ENCODE data around the gene GRHPR. TPM values are rescaled to one million over a fixed set of nuclear protein-coding genes. Genes with fewer than 3 reads are reported as not detected.
A peak's percentile ranks its signal among the peaks of the same experiment; 100 is the strongest.

The GRHPR gene
- total RNA-seq, 1 donor from 2014 or later, result 64.8 TPM

- ATAC-seq (no peak), DNase-seq (no peak)
- H3K4me3 ChIP-seq, result no peak overlapping the region
- H3K27ac ChIP-seq, result no peak overlapping the region
- no peaks in the 10 kb centered on the region for H3K27me3 ChIP-seq (ENCODE audit: low read depth)
- intact Hi-C loops (cut with DNase I), result no loop called here
- no peak for TF ChIP-seq CTCF (IDR thresholded peaks at IDR 0.05)
- H3K36me3 ChIP-seq, result peaks cover 4% of the 10 kb centered on the region
- H3K9me3 ChIP-seq, result no peaks in the 10 kb centered on the region
- peaks cover 9% of the 10 kb centered on the region for H3K4me1 ChIP-seq
Observed at GRCh38 chr9:37455884-37456647, 33.6 kb downstream of the GRHPR start.

GRCh38 chr9:37456817-37457216 lies 34.3 kb downstream of the GRHPR start:
- Histone ChIP-seq H3K4me1 (peaks cover 13% of the 10 kb centered on the region), H3K9me3 (no peaks in the 10 kb centered on the region), H3K27ac (no peak overlapping the region), H3K4me3 (no peak overlapping the region), H3K27me3 (ENCODE audit: low read depth) (no peaks in the 10 kb centered on the region), H3K36me3 (no peaks in the 10 kb centered on the region)
- DNase-seq (no peak), ATAC-seq (no peak)
- TF ChIP-seq CTCF (IDR thresholded peaks at IDR 0.05), result no peak
- intact Hi-C loops (cut with DNase I), result no loop called here

- H3K4me1 ChIP-seq, result peaks cover 35% of the 10 kb centered on the region
- DNase-seq, result no peak
- no peaks in the 10 kb centered on the region for H3K36me3 ChIP-seq
- intact Hi-C loops (cut with DNase I), result no loop called here
- peak overlapping the region; percentile 99 for H3K27ac ChIP-seq
- no peaks in the 10 kb centered on the region for H3K9me3 ChIP-seq
- peak overlapping the region; percentile 89 for H3K4me3 ChIP-seq
- no peaks in the 10 kb centered on the region for H3K27me3 ChIP-seq (ENCODE audit: low read depth)
- TF ChIP-seq CTCF (IDR thresholded peaks at IDR 0.05), result no peak
- ATAC-seq, result no peak
Observed at GRCh38 chr9:37464006-37464405, 41.5 kb downstream of the GRHPR start.

- Histone ChIP-seq H3K4me1 (peaks cover 35% of the 10 kb centered on the region), H3K27me3 (ENCODE audit: low read depth) (no peaks in the 10 kb centered on the region), H3K36me3 (no peaks in the 10 kb centered on the region), H3K27ac (peak overlapping the region; percentile 99), H3K4me3 (peak overlapping the region; percentile 89), H3K9me3 (no peaks in the 10 kb centered on the region)
- DNase-seq (peak; percentile 89), ATAC-seq (peak; percentile 67 to 74)
- no peak for TF ChIP-seq CTCF (IDR thresholded peaks at IDR 0.05)
- intact Hi-C loops (cut with DNase I), result no loop called here
Observed at GRCh38 chr9:37464426-37465248, 42.1 kb downstream of the GRHPR start.

GRCh38 chr9:37465249-37466036 lies 42.9 kb downstream of the GRHPR start, which contains the start of gene ZBTB5:
TSS of gene ZBTB5 (minus strand) at chr9:37465450. CDS start at chr9:37442551, 22,899 bp downstream.
- peak within 1 kb of the TSS; percentile 99 for H3K27ac ChIP-seq
- TF ChIP-seq CTCF (IDR thresholded peaks at IDR 0.05), result no peak
- no peaks in the 10 kb centered on the region for H3K9me3 ChIP-seq
- no peaks in the 10 kb centered on the region for H3K36me3 ChIP-seq
- peak within 1 kb of the TSS; percentile 89 for H3K4me3 ChIP-seq
- H3K4me1 ChIP-seq, result peaks cover 35% of the 10 kb centered on the region
- peak; percentile 93 to 95 for ATAC-seq
- intact Hi-C loops (cut with DNase I), result no loop called here
- DNase-seq, result peak; percentile 98
- no peaks in the 10 kb centered on the region for H3K27me3 ChIP-seq (ENCODE audit: low read depth)

Measured in lower lobe of right lung (tissue), 2 donors.